ENCODE data around the gene GATC.
"Not testable (repeated sequence)": the region's sequence is repeated elsewhere in the genome, so short reads cannot be mapped to it uniquely, and the experiment has no call there.

The GATC gene

GRCh38 chr12:120437735-120438494, 8.3 kb upstream of the GATC start, which contains the start of gene COX6A1:
COX6A1 (plus strand) TSS chr12:120438113; CDS start chr12:120438127, 14 bp downstream.
- DNase-seq, result peak; percentile 98

DNA sequence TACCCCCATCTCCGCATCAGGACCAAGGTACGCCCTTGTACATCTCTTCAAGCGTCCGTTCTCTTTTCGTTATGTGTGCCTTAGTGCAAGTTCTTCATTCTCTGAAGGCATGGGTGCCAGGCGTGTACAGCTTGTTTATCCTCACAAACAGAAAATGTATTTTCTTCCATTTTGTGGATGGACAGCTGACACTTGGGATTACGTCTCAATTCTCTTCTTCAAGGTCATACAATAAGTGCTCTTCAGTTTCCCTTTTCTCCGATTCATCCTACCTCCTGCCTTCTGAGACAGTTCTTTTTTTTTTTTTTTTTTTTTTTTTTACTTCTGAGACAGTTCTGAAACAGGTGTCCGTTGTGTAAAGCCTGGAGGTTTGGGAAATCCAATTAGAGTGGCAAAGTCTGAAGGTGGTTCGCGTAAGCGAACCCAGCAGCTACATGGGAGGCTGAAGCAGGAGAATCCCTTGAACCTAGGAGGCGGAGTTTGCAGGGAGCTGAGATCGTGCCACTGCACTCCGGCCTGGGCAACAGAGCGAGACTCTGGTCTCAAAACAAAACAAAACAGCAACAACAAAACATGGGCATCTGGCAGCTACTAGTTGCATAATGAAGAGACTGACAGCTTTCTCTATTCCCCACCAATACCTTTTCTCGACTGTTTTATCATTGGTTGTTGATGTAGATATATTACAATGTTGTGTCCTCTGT, 7.6 kb upstream of the GATC start:
- DNase-seq, result no peak

GRCh38 chr12:120439646-120440247, 6.5 kb upstream of the GATC start:
- peak; percentile 60 for DNase-seq

- DNase-seq, result no peak
Observed at GRCh38 chr12:120444676-120445075, 1.6 kb upstream of the GATC start.

DNA sequence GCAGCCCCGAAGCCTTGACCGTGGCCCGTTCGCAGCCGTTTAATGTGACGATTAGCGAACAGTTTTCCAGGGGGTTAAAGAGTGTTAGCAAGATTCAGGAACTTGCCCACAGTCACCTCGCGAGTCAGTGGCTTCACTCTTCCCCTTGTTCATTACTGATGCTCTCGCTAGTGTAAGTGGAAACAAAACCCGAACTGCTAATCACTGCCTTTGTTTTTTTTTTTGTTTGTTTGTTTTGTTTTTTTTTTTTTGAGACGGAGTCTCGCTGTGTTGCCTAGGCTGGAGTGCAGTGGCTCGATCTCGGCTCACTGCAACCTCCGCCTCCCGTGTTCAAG, 567 bp downstream of the GATC start:
- DNase-seq, result not testable (repeated sequence)

- no peak for DNase-seq
Observed at GRCh38 chr12:120447992-120448391, 1.7 kb downstream of the GATC start.

DNA sequence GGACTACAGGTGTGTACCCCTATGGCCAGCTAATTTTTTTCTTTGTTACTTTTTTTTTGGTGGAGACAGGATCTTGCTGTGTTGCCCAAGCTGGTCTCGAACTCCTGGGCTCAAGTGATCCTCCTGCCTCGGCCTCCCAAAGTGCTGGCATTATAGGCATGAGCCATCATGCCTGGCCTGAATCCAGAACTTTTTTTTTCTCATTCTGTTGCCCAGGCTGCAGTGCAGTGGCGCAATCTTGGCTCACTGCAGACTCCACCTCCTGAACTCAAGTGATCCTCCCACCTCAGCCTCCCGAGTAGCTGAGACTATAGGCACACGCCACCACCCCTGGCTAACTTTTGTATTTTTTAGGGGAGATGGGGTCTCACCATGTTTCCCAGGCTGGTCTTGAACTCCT, 6.3 kb downstream of the GATC start:
- DNase-seq, result not testable (repeated sequence)

DNA sequence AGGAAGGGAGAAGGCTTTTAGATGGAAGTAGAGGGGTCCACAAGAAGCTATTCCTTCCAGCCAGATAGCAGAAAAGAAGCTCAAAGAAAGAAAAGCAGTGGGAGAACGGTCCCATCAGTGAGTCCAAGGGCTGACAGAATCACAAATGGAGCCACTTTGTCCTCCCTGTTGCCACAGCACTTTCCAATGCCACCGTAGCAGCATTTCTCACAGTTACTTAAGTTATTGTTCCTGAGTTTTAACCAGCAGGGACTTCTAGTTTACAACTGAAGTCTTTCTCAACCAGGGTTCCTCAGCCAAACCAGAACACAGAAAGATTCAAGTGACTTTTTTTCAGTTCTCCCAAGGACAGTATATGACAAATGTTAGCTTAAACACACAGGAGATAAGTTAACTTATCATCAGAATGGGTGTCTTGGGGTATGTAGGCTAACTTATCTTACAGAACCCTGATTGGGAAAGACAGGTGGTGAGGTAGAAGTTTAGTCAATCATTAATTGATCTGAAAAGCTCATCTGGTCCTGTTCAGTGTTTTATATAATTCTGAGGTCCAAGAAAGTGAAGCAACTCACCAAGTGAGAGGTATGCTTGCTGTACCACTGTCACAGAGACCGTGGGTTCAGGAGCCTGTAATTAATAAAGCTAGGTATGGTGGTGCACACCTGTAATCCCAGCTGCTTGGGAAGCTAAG, 7.0 kb downstream of the GATC start:
- no peak for DNase-seq

- peak; percentile 57 for DNase-seq
Observed at GRCh38 chr12:120453977-120454376, 7.7 kb downstream of the GATC start.

- no peak for DNase-seq
Observed at GRCh38 chr12:120455302-120455701, 9.1 kb downstream of the GATC start.

DNA sequence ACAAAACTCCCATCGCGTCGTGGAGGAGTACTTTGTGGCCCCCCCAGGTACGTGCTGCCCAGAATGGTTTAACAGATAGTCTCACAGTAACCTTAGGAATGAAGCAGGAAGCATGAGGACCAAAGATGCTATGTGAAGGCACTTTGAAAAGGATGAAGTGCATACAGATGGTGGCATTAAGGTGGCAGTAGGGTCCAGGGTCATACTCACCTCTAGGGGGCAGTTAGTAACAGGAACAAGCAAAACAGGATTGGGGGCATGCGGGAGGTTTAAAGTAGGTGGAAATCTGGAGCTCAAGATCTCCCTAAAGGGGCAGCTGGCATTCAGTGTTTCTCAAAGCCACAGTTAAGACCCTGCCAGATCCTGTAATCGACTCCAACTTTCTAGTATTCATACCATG, 10.9 kb downstream of the GATC start:
- no peak for DNase-seq

DNA sequence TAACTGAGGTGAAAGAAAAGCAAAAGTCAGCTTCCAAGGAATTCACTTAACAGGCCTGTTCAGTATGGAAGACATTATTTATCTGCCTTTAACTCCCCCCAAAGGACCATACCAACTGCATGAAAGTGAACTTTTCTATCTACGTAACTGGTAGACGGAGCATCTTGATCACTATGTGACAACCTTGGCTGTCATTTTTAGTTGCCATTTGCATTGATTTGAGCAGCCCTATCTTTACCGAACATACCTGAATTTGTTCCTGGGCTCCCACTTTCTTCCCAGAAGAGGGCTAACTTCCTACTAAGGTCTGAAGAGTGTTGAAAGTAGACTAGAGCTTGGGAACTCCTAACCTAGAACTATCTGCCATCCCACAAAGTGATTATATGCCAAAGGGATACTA, 13.9 kb downstream of the GATC start:
- no peak for DNase-seq

DNA sequence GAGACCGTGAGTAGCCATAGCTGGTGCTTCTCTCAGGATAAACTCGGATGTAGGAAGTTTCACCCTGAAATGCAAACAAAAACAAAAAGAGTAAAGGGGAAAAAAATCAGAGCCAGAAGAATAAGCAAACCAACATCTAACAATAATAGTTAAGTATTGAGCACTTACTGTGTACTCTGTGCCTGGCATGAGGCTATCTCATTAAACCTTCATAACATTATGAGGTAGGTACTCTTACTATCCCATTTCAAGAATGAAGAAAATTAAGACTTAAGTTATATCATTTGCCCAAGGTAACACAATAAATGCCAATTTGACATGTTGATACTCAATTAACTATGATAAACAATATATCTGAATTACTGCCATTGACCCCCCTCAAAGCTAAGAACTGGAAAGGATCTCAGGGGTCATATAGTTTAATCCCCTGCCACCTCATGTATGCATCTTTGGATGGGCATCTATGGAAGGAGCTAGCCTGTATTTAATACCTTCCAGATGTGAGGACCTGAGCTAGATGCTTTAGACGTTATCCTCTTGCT, 15.9 kb downstream of the GATC start:
- no peak for DNase-seq

- DNase-seq, result no peak
Observed at GRCh38 chr12:120463712-120464111, 17.5 kb downstream of the GATC start.

- no peak for DNase-seq
Observed at GRCh38 chr12:120465756-120466155, 19.5 kb downstream of the GATC start.

- peak; percentile 45 for DNase-seq
Observed at GRCh38 chr12:120466560-120467315, 20.5 kb downstream of the GATC start.

DNA sequence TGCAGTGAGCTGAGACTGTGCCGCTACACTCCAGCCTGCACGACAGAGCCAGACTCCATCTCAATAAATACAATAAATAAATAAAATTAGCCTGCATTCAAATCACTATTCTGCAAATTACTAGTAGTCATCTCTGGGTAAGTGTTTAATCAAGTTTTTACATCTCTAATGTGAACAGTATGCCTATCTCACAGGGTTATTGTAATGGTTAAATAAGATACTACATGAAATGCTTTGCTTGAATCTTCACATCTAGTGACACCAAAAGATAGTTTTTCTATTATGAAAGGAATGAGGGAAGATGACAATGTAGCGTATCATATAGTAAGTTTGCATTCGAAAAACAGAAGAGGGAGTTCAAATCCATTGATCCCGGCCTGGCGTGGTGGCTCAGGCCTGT, 21.2 kb downstream of the GATC start:
- no peak for DNase-seq

GRCh38 chr12:120468325-120468820, 22.1 kb downstream of the GATC start:
- DNase-seq, result peak; percentile 53

GRCh38 chr12:120468821-120469449, 22.7 kb downstream of the GATC start:
- DNase-seq, result peak; percentile 17

GRCh38 chr12:120469450-120470149, 23.4 kb downstream of the GATC start, which contains the start of gene SRSF9:
SRSF9 (minus strand) TSS chr12:120469748; CDS start chr12:120469609, 139 bp downstream.
- DNase-seq, result peak; percentile 97

Data from HCEC 1CT (cell line).